HG03135 (cell line): ENCODE data around the gene SCARB2.

ENCODE experiments used
- ATAC-seq: cut with Tn5 transposase; IDR thresholded peaks from one replicate; pipeline ENCODE4 v1.9.1; 2021; ENCODE audit warnings: mild to moderate bottlenecking, moderate library complexity; ENCODE audit not compliant: unreplicated experiment

SCARB2 gene

DNA sequence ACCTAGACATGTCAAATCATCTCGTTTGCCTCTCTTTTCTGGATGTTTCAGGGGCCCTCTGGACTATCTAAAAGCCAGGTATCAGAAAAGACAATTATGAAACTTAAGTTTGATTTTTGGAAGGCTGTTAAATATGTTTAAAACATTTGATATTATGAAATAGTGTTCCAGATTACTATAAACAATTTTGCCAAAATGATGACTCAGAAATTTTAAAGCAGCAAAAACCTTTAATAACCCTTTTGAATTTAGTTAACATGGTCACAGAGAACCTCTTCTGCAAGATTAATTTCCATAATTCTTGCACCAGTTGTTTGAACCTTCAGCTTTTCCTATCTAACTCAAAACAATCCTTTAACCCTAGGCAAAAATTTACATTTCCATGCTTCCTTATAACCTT, 19.1 kb upstream of the SCARB2 start:
- no peak for ATAC-seq

DNA sequence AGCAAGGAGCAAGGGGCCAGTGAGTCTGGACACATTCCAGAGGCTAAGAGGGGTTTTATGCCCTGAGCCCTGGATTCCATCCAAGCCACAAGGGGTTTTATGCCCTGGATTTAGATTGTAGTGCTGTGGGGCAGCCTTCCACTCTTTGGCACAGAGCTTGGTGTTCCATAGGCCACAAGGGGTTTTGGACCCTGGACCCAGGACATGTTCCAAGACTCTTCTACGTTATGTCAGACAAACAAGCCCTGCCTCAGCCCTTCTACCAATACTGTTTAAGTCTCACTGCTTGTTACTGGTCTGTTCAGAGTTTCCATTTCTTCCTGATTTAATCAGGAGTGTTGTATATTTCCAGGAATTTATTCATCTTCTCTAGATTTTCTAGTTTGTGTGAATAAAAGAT, 12.8 kb upstream of the SCARB2 start:
- no peak for ATAC-seq

DNA sequence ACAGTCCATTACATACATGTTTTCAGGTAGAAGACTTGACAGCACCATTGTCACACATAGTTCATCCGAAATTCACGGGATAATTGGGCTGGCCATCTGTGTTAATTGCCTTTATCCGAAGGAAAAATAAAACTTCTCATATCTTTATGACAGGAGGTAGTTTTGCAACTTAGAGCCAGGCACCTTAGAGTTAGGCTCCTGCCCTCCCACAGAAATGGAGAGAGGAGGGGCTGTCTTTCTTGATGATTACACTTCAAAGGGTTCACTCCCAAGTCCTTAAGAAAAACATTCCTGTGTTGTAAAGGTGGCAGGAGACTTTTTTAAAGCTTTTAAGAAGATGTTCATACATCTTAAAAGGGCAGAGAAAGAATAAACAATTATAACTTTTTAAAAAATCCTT, 10.5 kb upstream of the SCARB2 start:
- ATAC-seq: no peak

DNA sequence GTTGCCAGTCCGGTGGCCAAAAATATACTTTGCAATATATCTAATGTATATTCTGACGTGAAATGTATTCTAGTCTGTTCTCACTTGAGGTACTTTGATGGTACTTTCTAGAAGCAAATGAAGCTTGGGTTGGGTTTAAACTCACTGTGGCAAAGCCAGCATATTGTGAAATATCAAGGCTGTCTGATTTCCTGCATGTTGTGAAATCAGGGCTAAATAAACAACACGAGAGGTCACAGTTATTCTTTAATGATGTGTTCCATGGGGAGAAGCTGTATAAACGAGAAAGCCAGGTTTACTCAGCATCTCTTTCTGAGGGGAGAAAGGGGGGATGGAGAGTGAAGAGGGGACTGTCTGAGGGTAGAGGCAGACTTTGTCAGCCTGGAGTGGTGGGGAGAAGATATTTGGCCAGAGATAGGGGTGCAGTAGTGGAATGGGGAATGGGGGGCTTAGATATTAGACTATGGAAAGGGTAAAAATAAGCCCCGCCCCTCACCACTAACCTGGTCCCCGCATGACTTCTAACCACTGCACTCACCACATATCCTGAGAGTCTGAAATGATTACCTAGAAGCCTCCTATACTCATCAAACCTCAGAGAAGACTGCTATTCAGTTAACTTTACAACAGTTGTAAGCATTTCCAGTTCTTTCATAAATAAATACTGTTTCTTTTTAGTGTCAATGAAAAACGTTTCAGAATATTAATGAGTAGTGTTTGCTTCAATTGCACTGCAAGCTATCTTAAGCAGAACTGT, 5.9 kb upstream of the SCARB2 start:
- no peak for ATAC-seq

DNA sequence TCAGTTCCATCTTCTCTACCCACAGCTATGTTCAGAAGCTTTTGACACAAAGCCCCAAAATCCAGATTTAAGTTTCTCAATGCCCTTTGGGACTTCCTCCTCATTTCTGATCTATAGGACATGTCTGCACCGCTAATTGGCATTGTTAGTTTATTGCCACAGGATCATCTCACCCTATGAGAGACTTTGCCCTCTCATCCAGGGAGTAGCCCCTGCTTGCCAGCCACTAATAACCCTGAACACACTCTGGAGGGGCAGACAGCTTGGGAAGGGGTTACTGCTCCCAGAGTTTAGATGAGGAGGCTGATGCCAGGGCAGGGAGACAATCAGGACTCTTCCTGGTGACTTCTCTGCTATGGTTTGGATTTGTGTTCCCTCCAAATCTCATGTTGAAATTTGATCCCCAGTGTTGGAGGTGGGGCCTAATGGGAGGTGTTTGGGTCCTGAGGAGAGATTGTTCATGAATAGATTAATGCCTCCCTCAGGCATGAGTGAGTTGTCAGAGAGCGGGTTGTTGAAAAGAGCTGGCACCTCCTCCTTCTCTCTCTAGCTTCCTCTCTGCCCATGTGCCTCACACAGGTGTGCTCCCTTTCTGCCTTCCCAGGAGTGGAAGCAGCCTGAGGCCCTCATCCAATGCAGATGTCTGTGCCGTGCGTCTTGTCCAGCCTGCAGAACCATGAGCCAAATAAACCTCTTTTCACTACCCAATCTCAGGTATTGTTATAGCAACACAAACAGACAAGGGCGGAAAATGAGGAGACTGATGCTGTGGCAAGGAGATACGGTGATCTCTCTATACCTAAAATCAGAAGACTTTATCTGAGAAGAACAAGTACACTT, 3.6 kb upstream of the SCARB2 start:
- ATAC-seq: no peak

DNA sequence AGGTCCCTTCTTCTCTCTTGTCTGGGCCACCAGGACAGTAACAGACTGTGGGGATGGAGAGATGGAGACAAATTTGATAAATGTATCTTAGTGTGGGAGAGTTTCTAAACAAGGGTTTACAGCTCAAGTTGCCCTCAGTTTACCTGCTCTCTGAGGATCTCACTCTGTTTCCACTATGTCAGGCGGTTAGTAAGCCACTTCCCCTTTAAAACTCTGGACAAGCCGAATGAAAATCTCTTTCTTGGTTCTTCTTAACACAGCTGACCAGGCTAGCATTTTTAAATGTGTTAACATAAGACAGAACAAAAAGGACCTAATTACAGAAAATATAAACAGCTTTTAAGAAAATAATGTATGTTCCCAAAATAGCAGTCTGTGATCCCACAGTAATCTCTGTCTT, 2.9 kb upstream of the SCARB2 start:
- ATAC-seq: no peak

DNA sequence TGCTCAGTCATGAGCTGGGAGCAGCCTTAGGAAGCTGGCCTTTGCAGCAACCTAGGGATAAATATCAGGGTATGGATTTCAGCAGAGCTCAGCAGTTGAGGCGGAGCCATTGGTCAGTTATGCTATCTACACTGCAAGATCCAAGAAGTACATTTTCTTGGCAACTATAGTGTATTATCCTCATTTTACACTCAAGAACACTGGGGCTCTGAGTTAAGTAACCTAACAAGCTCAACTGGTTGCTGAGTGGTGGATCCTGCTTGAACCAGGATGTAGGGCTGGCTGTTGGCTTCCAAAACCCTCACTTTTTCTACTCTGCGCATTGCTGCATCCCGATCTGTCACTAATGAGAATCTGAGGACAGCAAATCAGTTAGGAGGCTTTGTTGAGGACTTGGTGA, 1.5 kb upstream of the SCARB2 start:
- no peak for ATAC-seq

DNA sequence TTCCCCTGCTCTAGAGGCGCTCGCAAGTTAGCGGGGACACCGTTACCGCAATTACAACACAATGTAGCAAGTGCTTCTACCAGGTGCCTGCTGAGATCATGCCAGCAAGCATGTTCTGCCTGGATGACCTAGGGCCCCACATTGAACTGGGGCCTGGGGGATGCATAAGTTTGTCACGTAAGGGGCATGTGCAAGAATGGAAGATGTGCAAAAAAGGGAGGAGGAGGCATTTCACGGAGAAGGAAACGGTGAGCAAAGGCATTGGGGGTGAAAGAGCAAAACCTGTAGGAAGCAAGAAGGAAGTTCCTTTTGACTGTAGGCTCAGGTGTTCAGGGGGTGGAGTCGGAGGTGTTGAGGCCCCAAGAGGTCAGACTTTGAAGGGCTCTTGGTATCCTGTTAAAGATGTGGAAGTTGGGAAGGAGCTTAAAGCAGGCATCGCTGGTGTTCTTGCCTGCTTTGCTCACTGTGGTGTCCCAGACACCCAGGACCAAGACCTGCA, 602 bp upstream of the SCARB2 start:
- ATAC-seq: no peak

DNA sequence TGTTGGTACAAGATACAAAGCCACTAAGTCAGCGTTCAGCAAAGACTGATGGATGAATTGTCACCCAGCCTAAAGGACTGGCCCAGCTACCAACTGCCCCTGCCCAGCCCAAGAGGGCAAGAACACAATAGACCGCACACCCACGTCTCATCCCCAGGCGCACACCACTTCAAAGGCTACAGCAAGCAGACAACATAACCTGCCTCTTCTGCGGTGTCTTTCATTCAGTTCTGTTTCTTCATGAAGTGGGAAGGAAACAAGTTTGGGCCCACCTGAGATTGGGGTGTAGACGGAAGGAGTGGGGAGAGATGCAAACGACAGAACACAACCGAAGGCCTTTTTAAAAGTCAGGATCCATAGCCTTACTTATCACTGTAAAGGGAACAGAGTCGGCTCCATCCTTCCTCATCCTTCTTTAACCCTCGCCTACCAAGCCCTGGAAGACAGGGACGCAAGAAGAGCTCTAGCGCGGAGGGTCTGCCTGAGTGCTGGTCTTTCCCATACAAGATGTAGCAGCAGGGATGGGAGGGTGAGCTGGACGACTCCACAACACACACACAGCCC, 691 bp downstream of the SCARB2 start:
- ATAC-seq: no peak

DNA sequence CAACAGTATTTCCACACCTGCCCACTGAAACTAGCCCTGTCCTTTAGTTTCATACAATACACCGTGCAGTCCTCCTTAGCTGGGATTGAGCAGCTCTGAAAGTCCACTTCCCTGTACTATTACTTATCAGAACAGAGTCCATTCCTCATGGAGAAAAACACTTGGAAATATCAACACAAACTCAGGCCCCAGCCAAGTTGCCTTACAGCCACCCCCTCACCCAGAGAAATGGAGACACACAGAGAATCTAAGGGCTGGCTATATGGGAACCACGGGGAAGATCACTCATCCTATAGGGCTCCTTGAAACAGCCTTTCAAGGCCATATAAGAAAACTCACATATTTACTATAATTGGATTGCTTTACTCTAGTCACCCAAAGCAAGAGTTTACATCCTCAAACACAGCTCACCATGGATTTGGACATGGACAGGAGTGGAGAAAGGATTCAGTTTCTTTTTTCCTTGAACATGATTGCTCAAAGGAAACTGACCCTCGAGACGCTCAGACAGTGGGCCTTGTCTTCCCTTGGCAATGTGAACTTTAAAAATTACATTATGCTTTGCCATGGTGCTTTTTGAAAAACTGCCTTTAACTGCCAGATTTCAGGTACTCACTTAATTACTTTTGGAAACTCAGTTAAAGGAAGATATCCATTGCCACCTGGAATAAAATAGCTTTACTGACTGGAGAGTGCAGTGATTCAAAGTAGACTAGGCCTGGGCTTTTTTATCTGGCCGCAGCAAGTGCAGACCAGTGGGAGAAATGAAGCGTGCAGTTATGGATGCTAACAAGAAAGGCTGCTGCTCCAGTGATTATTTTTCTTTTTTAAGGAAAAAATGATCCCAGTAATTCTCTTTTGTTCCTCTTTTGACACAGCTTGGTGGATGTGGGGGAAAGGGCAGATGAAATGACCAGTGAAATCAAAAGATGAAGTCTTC, 1.6 kb downstream of the SCARB2 start:
- no peak for ATAC-seq

DNA sequence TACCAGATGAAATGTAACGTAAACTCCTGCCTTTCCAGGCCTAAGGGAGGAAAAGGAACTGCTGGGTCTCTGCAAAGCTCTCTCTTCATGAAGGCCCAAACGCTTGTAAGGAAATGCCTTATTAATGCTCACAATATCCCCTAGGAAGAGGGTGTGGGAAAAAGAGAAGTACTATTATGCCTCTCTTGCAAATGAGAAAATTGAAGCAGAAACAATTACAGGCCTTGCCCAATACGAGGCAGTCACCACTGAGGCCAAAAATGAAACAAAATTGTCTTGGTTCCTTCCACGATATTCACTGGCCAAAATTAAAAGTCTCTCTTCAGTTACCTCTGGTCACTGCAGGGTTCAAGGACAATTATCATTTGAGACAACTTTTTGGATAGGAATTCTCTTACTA, 3.2 kb downstream of the SCARB2 start:
- no peak for ATAC-seq

DNA sequence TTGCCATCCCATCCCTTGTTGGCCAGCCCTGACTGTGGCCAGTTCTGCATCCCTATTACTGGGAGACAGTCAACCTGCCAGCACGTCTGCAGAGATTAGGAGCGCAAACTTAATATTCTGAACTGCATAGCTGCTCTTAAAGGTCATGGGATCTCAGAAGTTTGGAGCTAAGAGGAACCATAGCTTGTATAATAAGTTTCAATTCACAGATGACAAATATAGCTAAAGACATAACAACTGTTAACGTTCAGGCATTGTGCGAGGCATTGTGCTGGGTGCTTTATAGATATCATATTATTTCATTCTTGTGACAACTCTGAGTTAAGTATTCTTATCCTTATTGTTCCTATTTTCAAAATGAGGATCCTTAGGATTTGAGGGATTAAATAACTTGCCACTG, 3.7 kb downstream of the SCARB2 start:
- ATAC-seq: no peak

DNA sequence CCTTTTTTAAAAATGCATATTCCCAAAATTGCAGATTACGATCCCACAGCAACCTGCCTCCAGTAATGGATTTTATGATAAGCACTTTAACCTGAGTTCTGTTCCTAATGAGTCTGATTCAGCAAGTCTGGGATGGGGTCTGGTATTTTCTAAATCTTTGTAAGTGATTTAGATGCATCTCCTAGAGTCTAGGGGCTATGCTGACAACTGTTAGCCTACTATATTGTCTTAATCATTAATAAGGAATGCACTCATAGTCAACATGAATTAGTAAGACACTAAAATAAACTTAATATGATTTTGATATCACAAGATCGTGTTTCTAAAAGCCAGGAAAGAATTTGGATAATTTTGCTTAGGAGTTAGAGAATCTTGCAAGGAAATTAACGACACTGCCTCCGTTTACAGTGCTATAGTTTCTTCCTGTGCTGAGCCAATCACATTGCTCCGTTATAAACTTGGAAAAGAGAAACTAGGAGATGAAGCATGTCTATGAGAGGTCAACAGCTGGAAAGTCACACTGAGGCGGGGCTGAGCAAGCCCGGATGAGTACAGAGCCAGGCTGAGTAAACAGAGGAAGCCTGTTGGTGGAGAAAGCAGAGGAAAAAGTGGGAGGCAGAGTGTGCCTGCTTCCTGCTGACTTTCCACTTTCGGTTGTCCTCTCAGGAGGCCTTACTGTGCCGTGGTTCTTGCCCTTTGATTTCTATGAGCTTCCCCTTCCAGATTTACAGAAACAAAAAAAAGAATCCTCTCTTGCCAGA, 5.4 kb downstream of the SCARB2 start:
- ATAC-seq: no peak

DNA sequence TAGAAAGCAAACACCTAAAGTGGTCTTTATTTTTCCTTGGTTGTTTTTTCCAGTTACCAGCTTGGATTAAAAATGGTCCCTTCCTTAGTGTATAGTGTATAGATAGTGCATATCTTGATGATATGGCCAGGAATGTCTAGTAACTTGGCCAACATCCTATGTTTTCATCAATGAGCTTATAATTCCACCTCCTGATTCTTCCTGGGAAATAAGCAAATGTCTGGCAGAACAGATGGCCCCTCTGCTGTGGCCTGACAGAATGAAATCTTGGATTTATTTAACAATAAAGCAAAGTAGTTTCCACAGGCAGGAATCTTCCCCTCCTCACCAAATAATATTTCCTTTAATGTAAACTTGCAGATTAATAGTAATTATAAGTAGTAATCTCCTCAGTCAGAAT, 6.1 kb downstream of the SCARB2 start:
- no peak for ATAC-seq

DNA sequence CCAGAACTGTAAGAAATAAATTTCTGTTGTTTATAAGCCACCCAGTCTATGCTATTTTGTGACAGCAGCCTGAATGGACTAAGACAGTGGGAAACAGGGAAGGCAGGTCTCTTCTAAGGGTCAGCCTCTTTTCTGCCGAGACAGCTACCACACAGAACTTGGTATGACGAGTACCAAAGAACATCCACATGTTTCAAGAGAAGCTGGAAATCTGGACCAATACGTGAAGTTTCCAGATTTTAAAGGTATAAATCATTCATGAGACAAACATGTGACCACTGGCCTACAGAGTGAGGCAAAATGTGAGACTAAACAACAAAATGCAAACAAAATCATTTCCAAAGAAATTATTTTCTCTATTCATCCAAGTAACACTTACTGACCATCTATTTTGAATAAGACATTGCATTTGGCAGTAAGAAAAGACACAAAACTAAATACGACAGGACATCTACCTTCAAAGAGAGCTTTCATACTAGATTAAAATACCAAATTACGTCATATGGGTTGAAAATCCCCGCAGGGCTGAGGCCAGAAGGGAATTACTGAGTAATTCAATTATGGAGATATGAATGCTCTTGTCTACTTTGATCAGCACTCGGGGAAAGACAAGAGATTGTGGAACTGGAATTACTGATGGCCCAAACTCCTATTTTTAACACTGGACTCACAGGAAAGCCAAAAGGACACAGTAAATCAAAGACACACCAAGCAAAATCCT, 7.2 kb downstream of the SCARB2 start:
- no peak for ATAC-seq

DNA sequence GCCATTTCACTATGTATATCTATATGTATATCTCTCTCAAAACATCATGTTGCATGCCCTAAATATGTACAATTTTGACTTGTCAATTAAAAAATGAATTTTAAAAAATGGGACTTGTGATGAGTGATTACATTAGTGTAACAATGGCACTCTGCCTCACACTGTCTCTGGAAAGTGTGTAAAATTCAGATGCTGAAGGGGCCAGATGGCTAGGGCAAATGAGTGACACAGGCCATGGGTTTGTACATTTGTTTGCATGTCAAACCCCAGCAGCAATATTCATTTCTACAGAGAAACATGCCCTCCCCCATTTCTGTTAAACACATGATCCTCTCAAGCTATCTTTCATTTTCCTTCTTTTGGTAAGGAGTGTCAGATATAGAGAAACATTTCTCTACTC, 8.1 kb downstream of the SCARB2 start:
- ATAC-seq: no peak

DNA sequence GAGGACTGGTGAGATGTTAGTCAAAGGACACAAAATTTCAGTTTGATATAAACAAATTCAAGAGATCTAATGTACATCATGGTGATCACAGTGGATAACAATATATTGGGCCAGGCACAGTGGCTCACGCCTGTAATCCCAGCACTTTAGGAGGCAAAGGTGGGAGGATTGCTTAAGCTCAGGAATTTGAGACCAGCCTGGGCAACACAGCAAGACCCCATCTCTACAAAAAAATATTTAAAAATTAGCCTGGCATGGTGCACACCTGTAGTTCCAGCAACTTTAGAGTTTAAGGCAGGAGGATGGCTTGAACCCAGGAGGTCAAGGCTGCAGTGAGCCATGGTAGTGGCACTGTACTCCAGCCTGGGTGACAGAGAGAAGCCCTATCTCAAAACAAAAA, 8.7 kb downstream of the SCARB2 start:
- ATAC-seq: no peak

DNA sequence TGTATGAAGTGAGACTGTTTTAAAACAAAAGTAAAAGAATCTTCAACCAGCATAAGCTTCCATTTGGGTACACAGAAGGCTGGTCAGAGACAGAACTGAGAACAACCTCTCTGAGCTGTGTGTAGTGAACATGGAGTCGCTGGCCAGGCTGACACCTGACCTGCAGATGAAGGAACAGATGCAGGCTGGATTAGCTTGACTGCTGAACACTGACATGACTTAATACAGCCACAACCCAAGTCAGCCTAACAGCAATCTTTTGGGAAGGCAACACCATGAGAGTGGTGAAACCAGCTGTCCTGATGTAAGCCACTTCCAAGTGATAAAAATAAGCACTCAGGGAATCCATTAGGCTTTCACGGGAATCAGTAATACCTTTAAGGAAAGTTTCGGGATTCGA, 10.1 kb downstream of the SCARB2 start:
- no peak for ATAC-seq

DNA sequence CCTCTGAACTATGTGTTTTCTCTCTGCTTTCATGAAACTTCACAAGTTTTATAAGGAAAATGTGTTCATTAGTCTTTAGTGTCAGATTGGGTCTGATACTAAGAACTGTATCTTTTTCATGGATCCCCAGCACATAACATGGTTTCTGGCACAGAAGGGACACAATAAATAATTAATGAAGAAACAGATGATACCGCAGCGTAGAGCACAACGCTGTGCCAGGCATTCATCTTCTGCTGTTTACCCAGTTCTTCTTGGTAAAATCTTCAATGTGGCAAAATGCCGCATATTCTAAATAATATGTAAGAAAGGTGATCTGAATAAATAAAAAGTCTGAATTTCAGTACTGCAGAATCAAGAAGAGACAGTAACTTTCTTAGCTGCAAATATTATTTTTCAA, 12.3 kb downstream of the SCARB2 start:
- ATAC-seq: no peak
